Bone marrow (tissue), 2 donors: Measurements from ENCODE around the gene KBTBD6.
"Not testable (repeated sequence)": the region's sequence is repeated elsewhere in the genome, so short reads cannot be mapped to it uniquely, and the experiment has no call there.

Experiments used
- DNase-seq, 2 donors: peaks; one replicate each; lab custom pipeline; 2025; lab: John Stamatoyannopoulos, UW

Gene KBTBD6

GRCh38 chr13:41132512-41133152 is at the start of gene KBTBD6:
Gene KBTBD6 (minus strand): TSS chr13:41132802. CDS start chr13:41132511, 291 bp downstream.
- DNase-seq, result peak; percentile 55 to 98

- DNase-seq, result no peak
Measured at GRCh38 chr13:41182231-41182630, 49.6 kb upstream of the KBTBD6 start.

GRCh38 chr13:41179593-41180250 is 47.1 kb upstream of the KBTBD6 start:
- no peak for DNase-seq

GRCh38 chr13:41178040-41178439 is 45.4 kb upstream of the KBTBD6 start:
- no peak for DNase-seq

- DNase-seq, result no peak
Measured at GRCh38 chr13:41177616-41178015, 45.0 kb upstream of the KBTBD6 start.

GRCh38 chr13:41175576-41175975 is 43.0 kb upstream of the KBTBD6 start:
- DNase-seq, result not testable (repeated sequence)

GRCh38 chr13:41162151-41162550 is 29.5 kb upstream of the KBTBD6 start:
- no peak for DNase-seq

GRCh38 chr13:41159174-41159573 is 26.6 kb upstream of the KBTBD6 start:
- no peak for DNase-seq

GRCh38 chr13:41157048-41157717 is 24.6 kb upstream of the KBTBD6 start:
- no peak for DNase-seq

- DNase-seq, result no peak
Measured at GRCh38 chr13:41156620-41157019, 24.0 kb upstream of the KBTBD6 start.

- DNase-seq, result no peak
Measured at GRCh38 chr13:41154042-41154441, 21.4 kb upstream of the KBTBD6 start.

GRCh38 chr13:41152005-41152404 is 19.4 kb upstream of the KBTBD6 start:
- no peak for DNase-seq

GRCh38 chr13:41150058-41150457 is 17.5 kb upstream of the KBTBD6 start:
- no peak for DNase-seq

- no peak for DNase-seq
Measured at GRCh38 chr13:41148419-41149283, 16.0 kb upstream of the KBTBD6 start.

GRCh38 chr13:41145136-41145908 is 12.7 kb upstream of the KBTBD6 start:
- no peak for DNase-seq

- no peak for DNase-seq
Measured at GRCh38 chr13:41144576-41144975, 12.0 kb upstream of the KBTBD6 start.

- DNase-seq, result no peak
Measured at GRCh38 chr13:41139296-41139966, 6.8 kb upstream of the KBTBD6 start.

- no peak for DNase-seq
Measured at GRCh38 chr13:41137951-41138350, 5.3 kb upstream of the KBTBD6 start.

GRCh38 chr13:41137241-41137640 is 4.6 kb upstream of the KBTBD6 start:
- DNase-seq, result no peak

GRCh38 chr13:41136396-41137031 is 3.9 kb upstream of the KBTBD6 start:
- DNase-seq, result no peak
